A549 treated with CORT108297 at 1 μM for 4 hours (cell line): ENCODE measurements around the gene RNASE8. TPM values are rescaled to one million over a fixed set of nuclear protein-coding genes. Genes with fewer than 3 reads are reported as not detected.

Experiments used
- total RNA-seq: library from RNA; stranded (reverse); fragments of 200-300 nt; extraction: Qiagen RNA extraction; gene quantifications from 5 replicates; pipeline ENCODE4 v1.2.3, GENCODE V29; 2022

The RNASE8 gene
- not detected in 5 replicates for total RNA-seq

DNA sequence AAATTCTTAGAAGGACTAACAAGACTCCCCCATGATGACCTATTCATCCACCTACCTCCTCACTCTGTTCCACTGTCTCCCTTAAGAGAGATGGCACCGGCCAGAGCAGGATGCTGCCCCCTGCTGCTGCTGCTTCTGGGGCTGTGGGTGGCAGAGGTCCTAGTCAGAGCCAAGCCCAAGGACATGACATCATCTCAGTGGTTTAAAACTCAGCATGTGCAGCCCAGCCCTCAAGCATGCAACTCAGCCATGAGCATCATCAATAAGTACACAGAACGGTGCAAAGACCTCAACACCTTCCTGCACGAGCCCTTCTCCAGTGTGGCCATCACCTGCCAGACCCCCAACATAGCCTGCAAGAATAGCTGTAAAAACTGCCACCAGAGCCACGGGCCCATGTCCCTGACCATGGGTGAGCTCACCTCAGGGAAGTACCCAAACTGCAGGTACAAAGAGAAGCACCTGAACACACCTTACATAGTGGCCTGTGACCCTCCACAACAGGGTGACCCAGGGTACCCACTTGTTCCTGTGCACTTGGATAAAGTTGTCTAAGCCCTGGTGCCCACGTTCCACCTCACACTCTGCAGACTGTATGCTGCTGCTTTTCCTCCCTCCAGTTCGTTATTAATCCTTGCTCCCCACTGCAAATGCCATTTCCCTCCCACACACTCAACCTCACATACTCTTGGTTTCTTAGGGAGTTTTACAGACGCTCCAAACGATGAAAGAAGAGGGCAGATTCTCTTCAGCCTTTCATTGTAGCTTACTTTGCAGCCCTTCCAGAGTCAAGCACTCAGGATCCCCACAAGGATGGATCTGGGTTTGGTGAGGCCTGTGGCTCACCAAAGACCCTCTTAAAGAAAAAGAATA, at the start of gene RNASE8:
Gene RNASE8, plus strand, starts transcription at position 20 of the 873 bp plus-strand sequence. Its CDS starts 71 bp downstream, at position 91.

DNA sequence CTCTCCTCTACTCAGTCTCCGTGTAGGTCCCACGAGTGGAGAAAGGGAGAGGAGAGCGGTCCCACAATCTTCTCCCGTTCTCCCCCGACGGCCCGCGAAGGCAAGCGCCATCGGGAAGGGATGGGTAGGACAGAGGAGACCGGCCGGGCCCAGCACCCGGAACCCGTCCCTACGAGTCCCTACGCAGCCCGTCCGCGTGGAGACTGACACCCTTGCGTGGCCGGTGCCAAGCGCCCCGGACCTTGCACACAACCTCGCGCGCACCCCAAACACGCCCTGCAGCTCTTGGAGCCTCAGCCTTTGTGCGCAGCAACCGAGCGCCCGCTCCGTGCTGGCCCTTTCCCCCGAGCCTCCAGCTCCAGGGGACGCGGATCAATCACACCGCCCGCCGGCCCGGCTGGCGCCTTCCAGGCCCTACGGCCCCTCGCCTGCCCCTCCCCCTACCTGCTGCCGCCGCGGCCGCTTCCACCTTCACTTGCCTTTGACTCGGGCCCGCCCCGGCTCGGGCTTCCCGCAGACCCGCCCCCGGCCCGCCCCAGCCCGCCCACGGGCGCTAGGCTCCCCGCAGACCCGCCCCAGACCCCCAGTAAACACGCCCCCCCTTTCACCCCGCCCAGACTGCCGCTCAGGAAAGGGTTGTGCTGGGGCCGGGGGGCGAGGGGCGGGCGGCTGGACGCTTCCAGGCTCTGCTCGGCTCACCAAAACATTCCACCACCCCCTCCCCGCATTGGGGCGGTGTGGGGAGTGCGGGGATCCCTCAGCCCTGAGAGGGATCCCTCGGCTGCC, 32.8 kb upstream of the RNASE8 start, which contains the start of gene NDRG2:
Gene NDRG2, minus strand, starts transcription at position 477 of the 786 bp plus-strand sequence. CDS start 1,746 bp downstream, outside the sequence.

GRCh38 chr14:21029917-21030316, 27.7 kb upstream of the RNASE8 start, which contains the start of gene TPPP2:
Gene TPPP2 (plus strand): TSS chr14:21030217. CDS start chr14:21030582, 365 bp downstream.

DNA sequence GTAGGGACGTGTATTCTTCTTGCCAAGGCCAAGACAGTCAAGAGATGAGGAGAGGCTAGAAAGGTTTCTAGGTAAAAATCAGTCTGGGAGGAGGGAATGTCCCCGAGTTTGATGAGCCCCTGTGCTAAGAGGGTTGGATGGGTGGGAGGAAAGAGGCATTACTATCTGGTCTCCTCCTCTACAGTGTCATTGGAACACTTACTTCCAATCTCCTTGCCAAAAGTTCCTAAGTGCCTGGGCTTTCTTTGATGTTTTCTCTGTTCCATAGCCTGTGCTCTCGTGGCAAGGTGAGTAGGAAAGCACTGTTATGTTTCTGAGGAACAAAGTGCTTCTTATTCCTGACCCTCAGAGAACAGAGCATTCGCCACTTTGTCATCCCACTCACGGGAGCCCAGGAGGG, 22.9 kb upstream of the RNASE8 start, which contains the start of gene RNASE13:
Gene RNASE13, minus strand, starts transcription at position 101 of the 400 bp plus-strand sequence. CDS start 519 bp downstream, outside the sequence.

DNA sequence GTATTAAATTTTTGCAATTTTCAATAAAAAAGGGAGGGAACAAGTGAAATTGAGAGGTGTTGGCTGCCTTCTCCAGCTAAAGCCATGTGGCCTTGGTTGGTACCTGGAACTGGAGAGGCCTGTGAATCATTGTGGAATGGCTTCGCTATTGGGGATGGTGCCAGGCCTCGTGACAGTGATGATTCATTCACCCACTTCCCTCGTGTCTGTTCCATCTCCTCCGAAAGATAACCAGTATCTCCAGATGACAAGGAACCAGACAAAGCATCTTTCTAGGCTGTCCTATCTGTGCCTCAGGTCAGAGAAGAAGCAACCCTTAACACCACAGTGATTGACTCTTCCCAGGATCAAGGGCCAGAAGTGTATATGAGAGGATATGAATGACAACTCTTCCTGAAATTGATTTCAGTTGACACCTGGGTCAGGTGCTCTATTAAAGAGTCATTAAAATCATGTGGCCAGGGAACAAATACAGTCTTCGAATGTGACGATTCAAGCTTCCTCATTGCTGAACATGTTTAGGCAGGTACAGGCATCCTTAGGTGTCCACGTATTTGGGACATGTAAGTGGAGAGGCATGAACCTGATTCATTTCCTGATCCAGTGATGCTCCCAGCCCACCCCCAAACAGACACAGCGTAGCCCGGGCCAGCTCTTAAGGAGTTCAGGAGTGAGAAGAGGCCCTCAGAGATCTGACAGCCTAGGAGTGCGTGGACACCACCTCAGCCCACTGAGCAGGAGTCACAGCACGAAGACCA, 15.8 kb upstream of the RNASE8 start, which contains the start of gene RNASE7:
Gene RNASE7, plus strand, starts transcription at position 687 of the 758 bp plus-strand sequence. CDS start 631 bp downstream, outside the sequence.

DNA sequence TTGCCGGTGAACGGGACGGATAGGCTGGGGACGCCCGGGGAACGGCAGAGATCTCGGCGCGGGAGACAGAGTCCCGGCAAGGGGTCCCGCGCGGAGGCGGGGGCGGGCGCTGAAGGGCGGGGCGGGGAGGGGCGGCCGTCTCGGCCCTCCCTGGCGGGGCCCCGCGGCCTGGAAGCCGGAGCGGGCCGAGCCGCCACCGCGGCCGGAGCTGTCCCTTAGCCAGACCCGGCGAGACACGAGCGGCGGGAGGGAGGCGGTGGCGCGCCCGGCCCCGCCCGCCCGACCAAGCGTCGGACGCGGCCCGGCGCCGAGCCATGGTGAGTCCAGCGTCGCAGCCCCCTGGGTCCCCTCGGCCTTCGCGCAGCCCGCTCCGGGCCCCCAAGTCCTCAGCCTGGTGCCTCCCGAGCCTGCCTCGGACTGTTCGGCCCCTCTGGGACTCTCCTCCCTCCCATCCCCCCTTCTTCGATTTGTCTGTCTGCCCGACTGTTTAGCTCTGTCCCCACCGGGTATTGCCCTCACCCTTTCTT, 12.5 kb downstream of the RNASE8 start, which contains the start of gene ARHGEF40:
Gene ARHGEF40, plus strand, starts transcription at position 222 of the 527 bp plus-strand sequence. Its CDS starts 93 bp downstream, at position 315.

GRCh38 chr14:21098076-21098891, 40.7 kb downstream of the RNASE8 start, which contains the start of gene ZNF219:
Gene ZNF219 (minus strand): TSS chr14:21098655. CDS start chr14:21093591, 5,064 bp downstream.

DNA sequence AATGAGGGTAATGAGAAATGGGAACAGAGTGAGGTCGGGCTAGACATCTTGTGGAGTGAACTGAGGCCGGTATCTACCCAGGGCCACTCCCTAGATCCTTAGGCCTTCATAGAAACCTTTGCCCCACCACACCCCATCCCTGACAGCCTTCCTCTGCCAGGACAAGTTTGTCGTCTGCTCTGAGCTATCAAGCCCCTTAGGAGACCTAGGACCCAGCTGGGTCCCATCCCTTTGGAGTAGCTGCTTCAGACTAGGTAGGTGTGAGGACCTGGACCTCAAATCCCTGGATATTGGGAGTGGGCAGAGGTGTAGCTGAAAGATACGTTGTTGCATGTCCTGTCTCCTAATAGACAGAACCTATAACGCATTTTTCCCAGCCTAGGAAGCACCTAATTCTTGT, 43.3 kb downstream of the RNASE8 start, which contains the start of gene TMEM253:
Gene TMEM253, plus strand, starts transcription at position 136 of the 400 bp plus-strand sequence. CDS start 278 bp downstream, outside the sequence.

Other genes with a start within 250 kb of the RNASE8 start
- gene RNASE3, start 166.4 kb upstream of the RNASE8 start, total RNA-seq = not detected in 5 replicates
- not detected in 5 replicates for gene RNASE2, start 102.3 kb upstream of the RNASE8 start, total RNA-seq
- gene METTL17, start 67.8 kb upstream of the RNASE8 start, total RNA-seq = 73.4 to 80.5 TPM (median 75.1 TPM) in 5 replicates
- gene SLC39A2, start 58.5 kb upstream of the RNASE8 start, total RNA-seq = not detected in 5 replicates
- gene NDRG2, start 32.8 kb upstream of the RNASE8 start, total RNA-seq = 2.1 to 4.2 TPM (median 2.6 TPM) in 5 replicates
- not detected in 5 replicates for gene TPPP2, start 27.6 kb upstream of the RNASE8 start, total RNA-seq
- gene RNASE13, start 23.0 kb upstream of the RNASE8 start, total RNA-seq = not detected in 5 replicates
- not detected in 5 replicates for gene RNASE7, start 15.5 kb upstream of the RNASE8 start, total RNA-seq
- gene ARHGEF40, start 12.5 kb downstream of the RNASE8 start, total RNA-seq = 9.7 to 15.3 TPM (median 12.2 TPM) in 5 replicates
- gene ZNF219, start 40.8 kb downstream of the RNASE8 start, total RNA-seq = 18.3 to 35.5 TPM (median 31.4 TPM) in 5 replicates
- gene TMEM253, start 43.2 kb downstream of the RNASE8 start, total RNA-seq = 0.73 to 0.98 TPM (median 0.93 TPM) in 5 replicates
- 0.01 to 0.03 TPM in 2 of 5 replicates, not detected in the others for gene OR5AU1, start 98.2 kb downstream of the RNASE8 start, total RNA-seq
- gene HNRNPC, start 211.6 kb downstream of the RNASE8 start, total RNA-seq = 769 to 1,109 TPM (median 796 TPM) in 5 replicates
- gene RPGRIP1, start 222.3 kb downstream of the RNASE8 start, total RNA-seq = 0.13 to 0.24 TPM (median 0.19 TPM) in 5 replicates